DMS153 treated with DMSO at 0.1 percent for 48 hours (cell line): Measurements from ENCODE around the gene TGFBR3.

Experiments used
- DNase-seq: peaks from one replicate; lab custom pipeline; 2025; ENCODE audit not compliant: unreplicated experiment; lab: John Stamatoyannopoulos, UW

TGFBR3 gene

DNA sequence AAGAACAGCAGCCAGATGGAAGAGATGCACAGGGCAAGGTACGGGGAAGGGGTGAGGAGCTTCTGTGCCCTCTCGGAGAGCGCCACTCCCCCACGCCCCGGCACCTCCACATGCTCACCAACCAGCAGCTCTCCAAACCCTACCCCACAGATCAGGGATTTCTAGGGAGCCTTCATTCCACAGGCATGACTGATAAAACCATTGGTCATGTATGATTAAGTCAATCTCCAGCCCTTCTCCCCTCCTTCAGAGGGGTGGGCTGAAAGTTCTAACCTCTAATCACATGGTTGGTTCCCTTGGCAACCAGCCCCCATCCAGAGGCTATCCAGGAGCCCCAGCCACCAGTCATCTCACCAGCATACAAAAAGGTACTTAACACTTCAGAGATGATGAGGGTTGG is 144.7 kb downstream of the TGFBR3 start:
- DNase-seq = no peak

DNA sequence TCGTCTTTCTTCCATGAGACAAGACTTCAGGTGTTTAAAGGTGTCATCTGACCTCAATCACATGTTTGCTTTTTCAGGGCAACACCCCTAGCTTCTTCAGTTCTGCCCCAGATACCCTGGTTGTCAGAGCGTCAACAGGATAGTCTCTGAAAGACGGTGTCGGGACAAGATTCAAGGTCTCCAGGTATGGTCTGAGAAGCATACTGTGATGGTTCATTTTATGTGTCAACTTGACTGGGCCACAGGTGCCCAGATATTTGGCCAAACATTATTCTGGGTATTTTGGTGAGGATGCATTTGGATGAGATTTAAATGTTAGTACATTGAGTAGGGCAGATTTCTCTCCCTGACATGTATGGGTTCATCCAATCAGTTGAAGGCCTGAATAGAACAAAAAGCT is 148.3 kb downstream of the TGFBR3 start:
- no peak for DNase-seq

DNA sequence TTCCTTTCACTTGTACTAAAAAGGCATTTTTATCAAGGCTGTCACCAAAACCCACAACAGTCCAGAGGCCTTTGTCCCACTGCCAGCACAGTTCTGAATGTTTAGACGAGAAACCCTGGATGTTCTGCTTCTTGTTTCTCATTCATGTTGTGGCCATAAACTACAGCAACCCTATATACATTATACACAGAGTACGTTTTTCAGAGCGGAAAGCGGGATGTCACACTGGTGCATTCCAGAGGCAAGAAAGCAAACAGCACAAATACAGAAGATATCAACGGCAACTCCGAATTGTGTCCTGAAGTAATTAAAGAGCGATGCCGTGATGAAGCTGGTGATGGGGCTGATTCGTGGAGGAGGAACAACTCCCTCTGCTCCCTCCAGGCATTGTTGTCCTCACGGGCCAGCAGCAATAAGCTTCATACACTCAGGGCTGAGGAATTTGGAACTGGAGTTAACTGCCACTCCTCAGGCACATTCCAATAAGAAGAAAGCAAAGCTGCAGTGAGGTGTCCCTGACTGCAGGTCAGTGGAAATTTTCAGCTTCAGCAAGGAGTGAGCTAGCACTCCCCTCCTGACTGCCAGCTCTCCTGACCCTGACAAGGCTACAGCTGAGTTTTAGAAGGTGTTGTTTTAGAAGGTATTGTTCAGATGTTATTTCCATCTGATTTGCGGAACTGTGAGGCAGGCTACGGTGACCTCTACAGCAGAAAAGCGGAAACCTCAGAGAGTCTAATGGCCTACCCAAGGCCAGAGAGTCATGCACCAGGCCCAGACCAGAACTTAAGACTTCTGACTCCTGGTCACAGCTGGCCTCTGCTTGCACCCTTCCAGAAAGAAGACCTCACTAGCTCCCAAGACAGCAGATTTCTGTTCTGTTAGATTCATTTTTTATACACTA is 149.0 kb downstream of the TGFBR3 start:
- DNase-seq = no peak

DNA sequence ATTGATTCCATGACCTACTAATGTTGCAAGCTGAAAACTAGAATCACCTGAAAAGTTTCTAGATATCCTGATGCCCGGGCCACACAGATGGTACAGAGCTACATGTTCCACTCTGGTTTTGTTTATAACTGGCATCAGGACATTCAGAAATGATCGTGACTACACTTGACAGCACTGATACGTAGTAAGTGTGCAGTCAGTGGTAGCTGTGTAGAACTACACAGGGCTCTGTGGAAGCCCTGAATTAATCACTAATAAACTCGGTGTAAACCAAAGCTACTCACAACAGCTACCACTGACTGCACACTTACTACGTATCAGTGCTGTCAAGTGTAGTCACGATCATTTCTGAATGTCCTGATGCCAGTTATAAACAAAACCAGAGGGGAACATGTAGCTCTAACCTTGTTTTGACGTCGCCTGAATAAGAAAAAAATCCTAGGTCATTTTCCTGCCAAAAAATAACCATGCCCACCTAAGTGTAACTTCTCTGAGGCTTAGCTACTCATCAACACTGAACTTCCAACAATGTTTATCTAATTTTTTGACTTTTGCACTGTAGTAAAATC is 149.7 kb downstream of the TGFBR3 start:
- DNase-seq = no peak

DNA sequence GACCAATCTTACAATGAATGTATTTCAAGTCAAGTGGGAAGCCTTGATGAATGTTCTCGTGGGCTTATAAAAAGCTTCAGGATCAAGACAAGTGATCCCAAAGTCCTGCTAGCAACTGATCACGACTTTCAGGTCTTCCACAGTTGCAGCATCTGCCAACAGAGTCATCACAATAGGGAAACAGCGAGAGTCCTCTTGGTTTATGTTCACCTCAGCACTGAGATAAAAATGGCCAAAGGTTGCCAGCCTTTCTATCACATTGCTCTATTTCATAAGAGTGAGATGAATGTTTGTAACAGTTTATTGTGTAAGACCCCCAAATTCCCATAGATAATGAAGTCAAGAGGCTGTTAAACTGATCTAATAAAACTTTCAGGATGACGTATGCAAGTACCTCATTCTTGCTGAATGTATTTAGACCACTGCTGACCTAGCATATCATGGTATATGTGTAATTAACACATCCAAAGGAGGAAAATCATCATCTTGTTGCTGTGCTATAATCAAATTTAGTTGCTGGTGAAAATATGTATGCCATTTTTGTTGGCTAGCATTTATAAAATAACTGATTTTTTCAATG is 150.6 kb downstream of the TGFBR3 start:
- DNase-seq = no peak

DNA sequence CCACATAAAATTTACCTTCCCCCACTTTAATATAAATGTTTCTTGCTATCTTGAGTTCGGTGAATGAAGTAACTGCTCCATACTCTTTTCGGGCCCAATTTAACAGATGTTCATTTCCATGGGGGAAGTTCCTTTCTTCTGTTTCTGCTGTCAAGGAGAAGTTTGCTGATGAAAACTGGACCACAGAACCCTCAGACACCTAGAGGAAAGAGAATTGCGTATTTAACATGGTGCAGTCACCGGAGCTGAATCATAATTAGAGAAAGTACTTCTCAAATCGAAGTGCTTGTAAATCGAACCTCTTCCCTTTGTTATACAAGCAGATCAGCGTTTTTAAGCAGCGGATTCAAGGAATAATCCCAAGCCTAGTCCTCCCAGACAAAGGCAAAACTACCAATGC is 151.2 kb downstream of the TGFBR3 start:
- DNase-seq = no peak

DNA sequence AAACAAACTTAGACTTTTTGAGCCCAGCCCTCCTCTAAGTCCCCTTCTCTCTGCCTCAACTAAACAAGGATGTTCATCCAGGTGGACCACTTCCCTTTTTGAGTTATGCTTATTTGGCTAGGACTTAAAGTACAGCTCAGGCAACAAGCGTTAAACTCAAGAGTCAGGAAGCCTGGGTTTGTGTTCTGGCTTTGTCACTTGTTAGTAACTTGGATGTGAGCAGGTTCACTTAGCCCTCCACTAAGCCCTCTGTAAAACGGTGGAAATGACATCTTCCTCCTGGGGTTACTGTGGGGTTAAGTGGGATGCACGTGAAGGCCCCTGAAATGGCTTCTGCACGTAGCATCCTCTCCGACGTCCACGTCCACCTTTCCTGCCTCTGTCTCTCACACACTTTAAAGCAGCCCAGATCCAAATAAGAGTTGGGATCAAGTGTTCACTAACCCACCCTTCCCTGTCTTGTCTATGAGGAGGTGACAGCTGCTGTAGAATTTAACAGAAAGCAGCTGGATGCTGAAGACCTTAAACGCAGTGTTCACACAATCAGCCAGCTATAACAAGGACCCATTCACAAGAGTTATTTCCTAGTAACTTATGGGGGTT is 152.7 kb downstream of the TGFBR3 start:
- no peak for DNase-seq

DNA sequence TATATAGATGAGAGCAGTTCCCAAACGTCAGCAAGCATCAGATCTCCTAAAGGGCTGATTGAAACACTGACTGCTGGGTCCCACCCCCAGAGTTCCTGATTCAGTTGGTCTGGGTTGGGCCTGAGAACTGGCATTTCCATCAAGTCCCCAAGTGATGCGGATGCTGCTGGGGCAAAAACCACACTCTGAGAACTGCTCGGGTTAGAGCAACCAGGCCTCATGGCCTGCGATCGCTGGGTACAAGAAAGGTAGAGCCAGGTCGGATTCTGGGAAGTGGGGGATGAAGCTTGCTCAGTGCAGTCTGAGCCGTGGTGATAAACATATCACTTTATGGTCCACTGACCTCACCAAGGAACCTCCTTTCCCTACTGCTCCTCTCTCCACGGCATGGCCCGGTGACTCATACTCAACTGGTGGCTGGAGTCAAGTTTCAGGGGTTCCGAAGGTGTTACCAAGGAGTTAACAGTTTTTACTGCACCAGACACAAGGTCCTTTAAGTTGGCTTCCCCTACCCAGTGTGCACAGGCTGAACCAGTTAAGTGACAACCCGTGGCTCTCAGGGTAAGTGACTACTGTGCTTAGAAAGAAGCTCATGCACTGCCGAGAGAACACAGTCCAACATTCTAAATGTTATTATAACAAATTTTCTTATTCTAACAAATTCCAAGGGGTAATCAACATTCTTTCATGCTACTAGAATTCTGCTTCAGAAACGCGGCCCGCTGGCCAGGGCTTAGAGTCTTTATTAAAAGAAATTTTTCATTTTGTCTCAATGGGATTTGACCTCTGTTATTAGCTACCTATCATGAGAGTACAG is 153.5 kb downstream of the TGFBR3 start:
- DNase-seq = no peak

DNA sequence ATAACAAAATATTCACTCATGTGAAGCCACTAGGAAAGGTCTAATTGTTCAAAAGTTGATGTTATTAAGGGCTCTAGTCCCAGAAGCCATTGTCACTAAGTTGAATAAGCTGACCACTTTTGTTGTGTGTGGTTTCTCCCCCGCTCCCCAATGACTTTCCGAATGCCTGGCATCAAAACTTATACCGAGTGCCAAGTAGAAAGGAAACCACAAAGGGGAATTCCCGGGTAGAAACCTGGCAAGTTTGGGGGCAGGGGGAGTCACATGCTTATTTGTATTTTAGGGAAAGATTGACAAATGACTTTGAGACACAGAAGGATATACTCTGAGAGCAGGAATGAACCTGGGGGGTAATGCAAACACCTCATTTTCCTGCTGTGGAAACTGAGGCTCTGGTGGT is 154.1 kb downstream of the TGFBR3 start:
- DNase-seq = no peak

DNA sequence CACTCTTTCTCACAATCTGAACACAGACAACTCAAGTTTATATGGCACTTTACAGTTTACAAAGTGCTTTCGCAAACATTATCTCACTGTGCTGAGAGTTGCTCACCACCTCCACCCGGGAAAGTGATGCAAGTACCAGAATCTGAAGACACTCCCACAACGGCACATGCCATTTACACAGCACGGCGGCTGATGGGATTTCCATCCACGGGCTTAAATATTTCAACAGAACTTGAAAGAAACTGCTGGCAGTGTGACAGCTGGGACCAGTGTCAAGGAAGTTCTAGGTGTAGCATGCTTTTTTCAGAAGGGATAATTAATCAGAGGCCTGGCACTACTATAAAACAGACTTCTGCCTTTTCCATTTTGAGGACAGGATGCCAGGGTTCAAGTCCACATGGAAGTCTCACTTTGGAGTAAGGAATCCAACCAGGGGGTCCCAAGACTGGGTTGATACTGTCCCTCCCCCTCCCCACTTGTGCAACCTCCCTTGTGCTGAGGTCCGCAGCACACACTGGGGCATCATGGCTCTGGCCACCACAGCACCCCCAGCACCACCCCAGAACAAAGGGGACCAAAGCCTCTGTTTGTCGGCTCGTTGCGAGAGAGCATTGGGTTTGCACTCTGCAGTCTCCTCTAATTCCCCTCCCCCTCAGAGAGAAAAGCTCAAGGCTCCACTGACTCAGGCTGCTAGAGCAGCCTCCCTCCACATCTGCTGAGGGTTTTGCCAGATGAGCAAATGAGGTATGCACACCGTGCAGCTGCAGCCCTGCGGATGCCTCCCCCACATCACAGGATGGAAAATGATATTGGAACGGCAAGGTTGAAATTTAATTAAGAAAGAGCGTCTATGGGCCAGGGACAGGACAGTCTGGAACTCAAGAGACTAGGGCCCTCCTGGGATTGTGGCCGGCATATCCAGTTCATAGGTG is 154.9 kb downstream of the TGFBR3 start:
- no peak for DNase-seq

DNA sequence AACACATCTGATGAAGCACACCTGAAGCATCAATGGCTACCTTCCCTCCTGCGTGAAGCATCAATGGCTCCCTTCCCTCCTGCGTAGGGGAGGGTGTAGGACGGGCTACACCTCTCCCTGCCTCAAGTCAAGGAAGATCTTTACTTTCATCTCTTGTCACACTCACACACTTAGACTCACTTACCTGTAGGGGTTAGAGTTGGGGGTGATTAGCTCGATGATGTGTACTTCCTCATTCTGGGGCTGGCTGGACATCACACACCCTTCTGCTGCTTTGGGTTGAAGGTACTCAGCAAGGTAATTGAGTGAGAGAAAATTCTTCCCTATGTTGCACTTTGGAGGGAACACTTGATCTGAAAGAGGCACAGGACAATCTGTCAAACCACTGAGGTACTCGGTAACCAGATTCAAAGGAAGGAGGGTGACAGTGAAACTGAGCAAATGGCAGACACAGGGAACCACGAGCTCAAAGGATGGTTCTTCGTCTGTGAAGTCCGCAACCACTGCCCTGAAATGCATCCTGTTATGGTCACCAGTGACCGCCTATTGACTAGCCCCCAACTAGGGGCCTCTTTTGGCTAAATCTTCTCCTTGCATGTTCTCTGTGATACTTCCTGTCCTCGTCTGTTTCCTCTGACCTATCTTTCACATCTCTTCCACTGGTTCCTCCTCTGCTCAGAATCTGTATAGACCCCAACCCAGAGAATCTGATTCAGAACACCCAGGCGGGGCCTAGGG is 156.2 kb downstream of the TGFBR3 start:
- no peak for DNase-seq

DNA sequence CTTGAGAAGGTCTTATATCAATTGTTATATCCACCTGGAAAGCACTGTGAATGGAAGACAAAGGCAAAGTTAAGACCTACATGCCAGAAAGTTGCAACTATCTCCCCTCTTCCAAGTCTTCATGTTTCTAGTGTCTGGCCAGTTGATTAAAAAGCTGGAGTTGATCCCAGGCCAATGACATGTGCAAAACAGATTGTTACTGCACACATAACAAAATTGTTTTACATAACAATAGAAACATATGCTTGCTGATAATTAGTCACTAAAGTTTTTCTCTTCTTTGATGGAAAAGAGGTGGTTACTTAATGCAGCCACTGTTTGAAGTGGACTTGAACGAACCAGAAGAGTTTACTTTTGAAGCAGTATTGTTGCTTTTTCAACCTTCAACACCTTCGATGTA is 158.2 kb downstream of the TGFBR3 start:
- no peak for DNase-seq

DNA sequence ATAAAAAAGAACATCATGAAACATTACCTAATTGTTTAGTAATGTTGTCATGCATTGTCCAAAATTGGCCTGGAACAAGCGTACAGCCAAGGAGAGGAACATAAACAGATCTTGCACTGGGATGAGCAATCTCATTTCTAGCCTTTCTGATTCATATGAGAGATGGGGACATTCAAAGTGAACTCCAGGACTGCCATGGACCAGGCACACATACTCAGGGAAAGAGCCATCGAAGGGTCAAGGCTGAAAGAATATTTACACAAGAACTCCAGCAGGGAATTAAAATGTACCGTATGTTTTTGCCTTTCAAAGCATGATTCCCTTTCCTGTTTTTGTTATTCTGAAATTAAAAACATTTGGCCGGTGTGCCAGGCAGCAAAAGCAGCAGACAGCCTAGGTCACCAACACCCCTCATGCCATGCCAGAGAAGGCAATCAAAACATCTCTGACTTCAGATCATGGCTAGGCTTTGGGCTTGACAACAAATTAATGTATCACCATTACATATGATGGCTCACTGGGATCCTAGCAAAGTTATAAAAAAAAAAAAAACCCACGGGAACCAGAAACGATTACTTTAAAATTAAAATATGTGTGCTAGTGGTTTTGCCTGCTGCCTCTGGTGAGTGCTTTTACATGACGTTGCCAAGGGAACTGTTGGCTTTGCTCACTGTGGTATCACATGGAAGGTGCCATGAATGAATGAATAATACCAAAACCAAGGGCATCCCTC is 159.8 kb downstream of the TGFBR3 start:
- no peak for DNase-seq

DNA sequence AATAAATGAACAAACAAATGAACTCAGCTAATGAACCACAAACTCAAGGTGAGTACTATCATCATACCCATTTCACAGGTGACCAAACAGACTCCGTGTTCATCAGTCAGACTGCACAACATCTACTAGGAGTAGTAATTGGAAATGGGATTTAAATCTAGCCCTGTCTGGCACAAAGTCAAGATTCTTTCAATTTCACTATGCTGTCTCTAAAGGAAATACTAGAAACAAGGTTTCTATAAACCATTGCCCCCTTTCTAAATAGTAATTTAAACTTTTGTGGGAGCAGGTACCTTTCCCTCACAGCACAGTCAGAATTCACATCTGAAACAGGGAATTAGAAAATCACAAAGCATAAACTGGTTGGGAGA is 160.3 kb downstream of the TGFBR3 start:
- DNase-seq = no peak

DNA sequence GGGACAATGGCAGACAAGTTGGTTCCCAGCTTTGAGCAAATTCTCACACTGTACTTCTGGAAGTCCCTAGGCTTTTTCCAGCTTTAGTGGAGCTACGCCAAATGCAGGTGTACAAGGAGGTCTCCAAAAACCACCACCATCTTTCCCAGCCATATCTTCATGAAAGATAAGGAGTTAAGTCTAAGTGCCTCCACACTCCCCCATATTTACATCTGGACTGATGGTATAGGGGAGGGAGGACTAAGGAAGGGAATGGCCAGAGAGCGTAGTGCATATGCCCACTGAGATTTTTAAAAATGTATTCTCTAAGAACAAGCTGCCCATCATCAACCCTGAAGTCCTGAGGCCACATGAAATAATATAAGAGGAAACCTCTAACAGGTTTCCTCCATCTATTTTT is 161.3 kb downstream of the TGFBR3 start:
- no peak for DNase-seq

DNA sequence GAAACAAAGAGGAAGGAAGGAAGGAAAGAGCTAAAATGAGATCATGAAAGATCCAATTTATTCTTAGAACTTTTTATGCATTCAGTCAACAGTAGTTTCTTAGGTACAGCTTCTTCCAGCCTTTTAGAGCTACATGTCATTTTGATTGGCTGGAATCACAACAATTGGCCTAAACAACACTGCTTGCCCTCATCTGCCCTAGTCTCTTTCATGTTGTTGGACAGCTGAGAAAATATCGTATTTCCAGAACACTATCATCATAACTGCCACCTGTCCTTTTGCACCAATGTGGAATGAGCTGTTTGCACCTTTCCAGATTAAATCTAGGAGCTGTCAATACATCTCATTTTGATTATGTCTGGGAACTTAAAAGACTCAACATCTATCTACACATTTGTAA is 161.7 kb downstream of the TGFBR3 start:
- DNase-seq = no peak

DNA sequence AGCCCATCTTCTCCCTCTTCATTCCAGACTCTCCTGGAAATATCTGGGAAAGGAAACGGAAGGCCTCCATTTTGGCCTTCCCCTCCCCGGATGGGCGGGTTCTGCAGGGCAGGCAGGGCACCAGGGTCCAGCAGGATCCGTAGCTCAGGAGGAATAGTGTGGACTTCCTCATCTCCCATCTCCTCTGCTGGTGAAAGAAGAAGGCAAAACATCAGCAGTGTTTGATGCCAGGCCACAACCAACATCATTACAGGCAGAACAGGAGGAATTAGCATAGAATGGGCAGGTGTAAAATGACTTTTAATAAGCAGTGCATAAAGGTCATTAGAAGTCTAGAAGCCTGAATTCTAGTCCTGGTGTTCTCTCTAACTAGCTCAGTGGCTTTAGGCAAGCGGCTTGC is 165.9 kb downstream of the TGFBR3 start:
- DNase-seq = no peak

DNA sequence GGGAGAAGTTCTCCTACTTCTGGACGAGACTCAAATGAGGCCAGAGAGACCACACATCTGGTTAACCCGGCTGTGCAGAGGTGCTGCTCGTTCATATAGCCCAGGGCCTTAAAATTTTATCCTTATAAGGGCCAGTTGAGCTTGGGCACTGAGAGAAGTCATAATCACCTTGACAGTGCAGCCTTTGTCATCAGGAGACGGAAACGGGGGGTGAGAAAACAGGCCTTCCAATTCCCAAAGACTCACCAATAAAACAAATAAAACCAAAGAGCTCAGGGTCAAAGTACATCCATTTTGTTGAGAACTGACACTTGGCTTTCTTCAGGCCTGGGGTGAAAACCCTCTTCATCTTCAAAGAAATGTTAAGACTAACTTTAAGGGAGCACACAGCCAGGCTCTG is 167.1 kb downstream of the TGFBR3 start:
- DNase-seq = no peak

DNA sequence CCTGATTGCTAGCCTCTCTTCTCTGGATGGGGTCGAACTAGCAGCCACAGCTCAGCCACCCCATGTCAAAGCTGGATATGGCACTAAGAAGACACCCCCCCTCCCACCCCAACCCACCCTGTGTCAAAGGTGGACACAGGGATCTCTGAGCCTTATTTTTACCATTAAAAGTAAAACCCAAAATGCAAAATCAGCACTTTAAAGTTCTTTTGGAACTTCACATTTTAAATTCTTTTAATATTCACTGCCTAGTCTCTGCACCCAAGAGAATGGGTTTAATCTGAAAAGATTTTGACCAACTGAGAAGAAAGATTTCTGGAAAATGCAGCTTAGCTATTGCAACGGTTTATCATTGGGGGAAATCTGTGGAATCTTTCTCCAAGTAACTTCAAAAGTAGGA is 167.6 kb downstream of the TGFBR3 start:
- DNase-seq = no peak
